ENCODE data around the gene TAF6L. TPM values are rescaled to one million over a fixed set of nuclear protein-coding genes. Genes with fewer than 3 reads are reported as not detected.
A peak's percentile ranks its signal among the peaks of the same experiment; 100 is the strongest.

Gene TAF6L
- total and polyA plus RNA-seq, 9 of the 15 experiments (the other 6 are each of a cell fraction or from before 2014, with no cell fraction given), result 0.04 to 45.5 (median 20.8) TPM

GRCh38 chr11:62787005-62787759 is 16.0 kb downstream of the TAF6L start, which contains the start of gene TMEM179B (continued):
- TF ChIP-seq ZHX1 (conservative IDR thresholded peaks at IDR 0.05; ENCODE audit: low read length), result 0 out of 2 replicates have a peak, but pooled peaks have one; percentile 55
- TF ChIP-seq GTF2E2 (tag; IDR thresholded peaks at IDR 0.05), result 0 out of 2 replicates have a peak, but pooled peaks have one; percentile 62
- peak; percentile 94 for TF ChIP-seq STAT6 (CRISPR knock-in tag; IDR thresholded peaks at IDR 0.05)
- no peak for TF ChIP-seq ZKSCAN8 (CRISPR knock-in tag; IDR thresholded peaks at IDR 0.05)
- TF ChIP-seq ARHGAP35 (IDR thresholded peaks at IDR 0.05; ENCODE audit: partially characterized antibody), result no peak
- TF ChIP-seq CTBP1 (IDR thresholded peaks at IDR 0.05; ENCODE audit: borderline replicate concordance), result peak; percentile 94
- TF ChIP-seq ZNF24 (IDR thresholded peaks at IDR 0.05), result no peak
- peak; percentile 17; the same call in 1 of the 2 replicates for TF ChIP-seq PHB (CRISPR knock-in tag; IDR thresholded peaks at IDR 0.05)
- TF ChIP-seq RBFOX2 (IDR thresholded peaks at IDR 0.05; ENCODE audit: low read depth, low read length), result peak; percentile 97
- peak; percentile 56; the same call in 1 of the 2 replicates for TF ChIP-seq HMGXB4 (CRISPR knock-in tag; IDR thresholded peaks at IDR 0.05)
- TF ChIP-seq ZNF316 (IDR thresholded peaks at IDR 0.05), result peak; percentile 45; the same call in 1 of the 2 replicates
- TF ChIP-seq C11orf30 (IDR thresholded peaks at IDR 0.05; ENCODE audit: low read depth), result peak; percentile 83
- TF ChIP-seq PCBP1 (IDR thresholded peaks at IDR 0.05; ENCODE audit: low read depth, low read length, poor library complexity, severe bottlenecking), result no peak
- peak; percentile 40 for TF ChIP-seq ATF3 (IDR thresholded peaks at IDR 0.05)
- TF ChIP-seq ATF3 (CRISPR knock-in tag; conservative IDR thresholded peaks at IDR 0.05), result peak; percentile 78; the same call in 1 of the 2 replicates
